HCT116 (cell line): Measurements from ENCODE around the gene NCR3LG1. TPM values are rescaled to one million over a fixed set of nuclear protein-coding genes. Genes with fewer than 3 reads are reported as not detected.

Source experiments
- ATAC-seq: fragments of 200-7000 bp; cut with Tn5 transposase; 2 replicates; pipeline ENCODE4 v1.9.1; 2020; ENCODE audit warnings: mild to moderate bottlenecking, moderate library complexity
- BruUV-seq: library from RNA; stranded (reverse); fragments of 400-500 nt; replicated peaks from 2 replicates; lab custom pipeline; 2021; lab: Mats Ljungman, UMichigan
- CTCF ChIA-PET: fragments of 300-600 bp; sonication (Branson Sonifier 250); formaldehyde crosslinking; loops from one replicate; lab custom pipeline; 2021; ENCODE audit warnings: antibody characterized with exemption; lab: Charles Lee
- POLR2A ChIA-PET: fragments of 300-600, 350-600 bp; sonication (Branson Sonifier 250); formaldehyde crosslinking; loops from one replicate; lab custom pipeline; 2021; ENCODE audit warnings: antibody characterized with exemption; lab: Charles Lee
- RAD21 ChIA-PET, 2 experiments: fragments of 300-600 bp; sonication (Branson Sonifier 250); formaldehyde crosslinking; loops; one replicate each; lab custom pipeline; 2023; ENCODE audit warnings: low total read pairs in 2 of 2; ENCODE audit not compliant: uncharacterized antibody in 2 of 2, unreplicated experiment in 2 of 2, low non-redundant PET in 1 of 2; lab: Charles Lee
- DNase-seq: peaks from one replicate; pipeline ENCODE4 v3.0.0-alpha.2; 2010; ENCODE audit warnings: low read depth, low spot score
- H2AFZ ChIP-seq: fragments of 200-600 bp; shearing (Covaris generic), sonication (generic); 2 replicates; pipeline ENCODE4 v1.6.1; 2017; ENCODE audit warnings: low read depth, mixed run types, mixed read lengths, antibody characterized with exemption, low read length; ENCODE audit not compliant: poor library complexity, severe bottlenecking
- H3K27ac ChIP-seq: 2 replicates; pipeline ENCODE4 v1.5.1; 2012; ENCODE audit warnings: low read depth, low read length
- H3K27me3 ChIP-seq: fragments of 200-600 bp; sonication (generic); 2 replicates; pipeline ENCODE4 v1.6.1; 2016; ENCODE audit warnings: mixed run types, low read length, mixed read lengths; ENCODE audit not compliant: insufficient read depth
- H3K36me3 ChIP-seq, 2 experiments: fragments of 200-500 bp in 1 of 2; fragments of 200-600 bp in 1 of 2; sonication (Bioruptor generic) in 1 of 2; sonication (generic) in 1 of 2; 2 replicates each; pipeline versions ENCODE4 v1.5.1 to v1.6.1; 2014 to 2016; ENCODE audit warnings: low read length in 2 of 2, inconsistent platforms in 1 of 2, mixed read lengths in 1 of 2, mixed run types in 1 of 2; ENCODE audit not compliant: insufficient read depth in 2 of 2, control insufficient read depth in 1 of 2
- H3K4me1 ChIP-seq, 2 experiments: fragments of 200-600 bp in 1 of 2; sonication (generic) in 1 of 2; 2 replicates each; pipeline versions ENCODE4 v1.5.1 to v1.6.1; 2012 to 2017; ENCODE audit warnings: low read length in 2 of 2, inconsistent platforms in 1 of 2, mild to moderate bottlenecking in 1 of 2, mixed read lengths in 1 of 2, mixed run types in 1 of 2, moderate library complexity in 1 of 2; ENCODE audit not compliant: insufficient read depth in 2 of 2, control insufficient read depth in 1 of 2
- H3K4me2 ChIP-seq: fragments of 200-600 bp; sonication (generic); 2 replicates; pipeline ENCODE4 v1.6.1; 2017; ENCODE audit warnings: mixed run types, low read length, mixed read lengths
- H3K4me3 ChIP-seq, 2 experiments: fragments of 200-600 bp in 1 of 2; sonication (generic) in 1 of 2; replicated peaks in 1 of 2; 2 replicates each; pipeline ENCODE4 v1.5.1; 2011 to 2016; ENCODE audit warnings: low read length in 2 of 2, control low read depth in 1 of 2, low read depth in 1 of 2, mild to moderate bottlenecking in 1 of 2, mixed read lengths in 1 of 2, mixed run types in 1 of 2
- H3K79me2 ChIP-seq: fragments of 200-600 bp; sonication (generic); 2 replicates; pipeline ENCODE4 v1.6.1; 2017; ENCODE audit warnings: mild to moderate bottlenecking, mixed run types, low read length, moderate library complexity, mixed read lengths; ENCODE audit not compliant: insufficient read depth
- H3K9ac ChIP-seq: fragments of 200-600 bp; sonication (generic); 2 replicates; pipeline ENCODE4 v1.6.1; 2016; ENCODE audit warnings: low read length, mixed read lengths
- H3K9me2 ChIP-seq: fragments of 200-600 bp; sonication (generic), shearing (Covaris generic); 2 replicates; pipeline ENCODE4 v1.6.1; 2017; ENCODE audit warnings: mixed run types, mild to moderate bottlenecking, moderate library complexity; ENCODE audit not compliant: insufficient read depth
- H3K9me3 ChIP-seq, 2 experiments: fragments of 200-500 bp in 1 of 2; fragments of 200-600 bp in 1 of 2; sonication (Bioruptor generic) in 1 of 2; sonication (generic) in 1 of 2; 2 replicates each; pipeline ENCODE4 v1.6.1; 2014 to 2017; ENCODE audit warnings: low read length in 2 of 2, mixed read lengths in 2 of 2, inconsistent platforms in 1 of 2, low read depth in 1 of 2, mild to moderate bottlenecking in 1 of 2, mixed run types in 1 of 2, moderate library complexity in 1 of 2; ENCODE audit not compliant: control insufficient read depth in 1 of 2, insufficient read depth in 1 of 2
- H4K20me1 ChIP-seq: fragments of 200-600 bp; sonication (generic), shearing (Covaris generic); 2 replicates; pipeline ENCODE4 v1.6.1; 2017; ENCODE audit warnings: mixed run types, mild to moderate bottlenecking, moderate library complexity; ENCODE audit not compliant: insufficient read depth
- CTCF ChIP-seq, 3 experiments: fragments of 200-600 bp in 1 of 3; sonication (generic) in 1 of 3; IDR thresholded peaks in 2 of 3; conservative IDR thresholded peaks in 1 of 3; 2 replicates each; pipeline ENCODE4 v1.5.1; 2012 to 2017; ENCODE audit warnings: low read depth in 2 of 3, low read length in 2 of 3, antibody characterized with exemption in 1 of 3, borderline replicate concordance in 1 of 3, control low read depth in 1 of 3, mild to moderate bottlenecking in 1 of 3, mixed read lengths in 1 of 3, mixed run types in 1 of 3, moderate library complexity in 1 of 3; ENCODE audit not compliant: insufficient read depth in 1 of 3
- EGR1 ChIP-seq: IDR thresholded peaks from 2 replicates; pipeline ENCODE4 v1.6.1; 2012; ENCODE audit warnings: low read depth
- POLR2A ChIP-seq: IDR thresholded peaks from 2 replicates; pipeline ENCODE4 v1.7.0; 2011; ENCODE audit warnings: borderline replicate concordance; ENCODE audit not compliant: insufficient read depth, insufficient read length; ENCODE audit errors: extremely low read depth
- POLR2AphosphoS5 ChIP-seq: IDR thresholded peaks from 2 replicates; pipeline ENCODE4 v1.6.1; 2011; ENCODE audit warnings: mild to moderate bottlenecking, low read depth, low read length, moderate library complexity
- SIN3A ChIP-seq: IDR thresholded peaks from 2 replicates; pipeline ENCODE4 v1.6.1; 2012; ENCODE audit warnings: low read depth
- SP1 ChIP-seq: IDR thresholded peaks from 2 replicates; pipeline ENCODE4 v1.6.1; 2012; ENCODE audit warnings: low read depth
- SRF ChIP-seq: IDR thresholded peaks from 2 replicates; pipeline ENCODE4 v1.6.1; 2012; ENCODE audit warnings: low read depth
- YY1 ChIP-seq: IDR thresholded peaks from 2 replicates; pipeline ENCODE4 v1.6.1; 2011; ENCODE audit warnings: low read length, low read depth, moderate library complexity, mild to moderate bottlenecking; ENCODE audit not compliant: insufficient replicate concordance; ENCODE audit errors: extremely low read depth
- intact Hi-C: fragments of 100-400 bp; cut with micrococcal nuclease; formaldehyde crosslinking; loops from 2 replicates; pipeline ENCODE4 v1.10.0; 2022
- total RNA-seq: library from RNA; stranded (reverse); gene quantifications from one replicate; pipeline ENCODE4 v1.2.1, GENCODE V29; 2021; ENCODE audit not compliant: unreplicated experiment
- TF ChIP-seq, protein P1 (sequence below): IDR thresholded peaks from 2 replicates; pipeline ENCODE4 v1.6.1; 2011; ENCODE audit warnings: mild to moderate bottlenecking, low read length, moderate library complexity; ENCODE audit not compliant: insufficient replicate concordance; ENCODE audit errors: extremely low read depth

Gene NCR3LG1
- total RNA-seq, 1 experiment from 2014 or later, result 1.5 TPM

DNA sequence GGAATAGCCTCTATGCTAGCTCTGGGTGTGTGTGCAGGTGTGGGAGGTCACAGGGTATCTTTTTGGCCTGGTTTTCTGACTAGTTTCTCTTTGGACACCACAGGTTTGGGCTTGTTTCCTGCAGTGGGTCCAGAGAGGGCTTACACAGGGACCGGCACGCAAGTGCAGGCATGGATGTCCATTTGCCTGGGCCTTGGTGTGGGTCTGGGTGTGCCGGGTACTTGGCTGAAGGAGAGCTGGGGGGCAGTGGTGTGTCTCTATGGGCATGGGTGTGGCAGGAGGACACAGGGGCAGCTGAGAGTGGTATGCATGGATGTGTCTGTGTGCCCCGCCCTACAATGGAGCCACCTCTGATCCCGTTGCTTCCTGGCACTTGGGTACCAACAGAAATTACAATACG lies 44.4 kb downstream of the NCR3LG1 start:
- DNase-seq (no peak), ATAC-seq (no peak)
- H3K27ac ChIP-seq, result no peak overlapping the region
- peaks cover 3 to 7% of the 10 kb centered on the region in 2 experiments; a peak in 2 of 4 replicates for H3K4me1 ChIP-seq
- no peak overlapping the region for H3K4me3 ChIP-seq
- no peaks in the 10 kb centered on the region for H3K79me2 ChIP-seq
- RAD21 ChIA-PET, result no interaction called here
- no peak overlapping the region for H3K4me2 ChIP-seq
- no peaks in the 10 kb centered on the region for H3K9me3 ChIP-seq
- TF ChIP-seq EGR1, result no peak
- CTCF ChIA-PET, result no interaction called here
- BruUV-seq, result no TSS peak
- no peak overlapping the region for H2AFZ ChIP-seq
- no peaks in the 10 kb centered on the region for H3K36me3 ChIP-seq
- no peaks in the 10 kb centered on the region for H3K9me2 ChIP-seq
- H4K20me1 ChIP-seq, result no peaks in the 10 kb centered on the region
- POLR2A ChIA-PET, result no interaction called here
- intact Hi-C loops, result no loop called here
- no peaks in the 10 kb centered on the region for H3K27me3 ChIP-seq
- H3K9ac ChIP-seq, result no peak overlapping the region

DNA sequence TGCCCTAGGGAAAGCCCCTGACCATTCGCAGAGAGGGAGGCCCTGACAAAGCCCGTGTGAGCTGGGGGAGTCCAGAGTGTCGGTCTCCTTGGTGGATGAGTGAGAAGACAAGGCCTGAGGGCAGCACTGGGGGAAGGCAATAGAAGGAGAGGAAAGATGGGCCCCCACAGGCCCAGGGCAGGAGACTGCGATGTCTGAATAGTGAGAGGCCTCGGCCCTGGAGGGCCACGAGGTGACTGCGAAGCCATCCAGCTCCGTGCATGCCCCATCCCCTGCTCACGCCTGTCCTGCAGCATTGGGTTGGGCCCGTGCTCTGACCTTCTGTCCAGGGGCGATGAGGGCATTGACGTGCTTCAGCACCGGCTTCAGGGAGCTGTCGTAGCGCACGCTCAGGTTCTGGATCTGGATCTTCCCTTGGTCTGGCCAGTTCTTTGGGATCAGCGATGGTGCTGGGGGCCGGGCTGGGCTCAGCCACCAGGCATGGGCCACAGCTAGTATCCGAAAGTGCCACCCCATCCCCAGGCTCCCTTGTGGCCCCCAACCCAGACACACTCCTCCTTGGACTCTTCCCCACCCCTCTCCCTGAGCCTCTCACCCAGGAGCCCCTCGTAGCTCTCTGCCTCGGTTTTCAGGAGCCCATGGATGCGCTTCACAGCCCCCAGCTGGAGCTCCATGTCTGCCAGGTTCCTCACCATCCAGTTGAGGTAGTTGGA lies 45.2 kb downstream of the NCR3LG1 start:
- Histone ChIP-seq H3K79me2 (no peaks in the 10 kb centered on the region), H3K27me3 (no peaks in the 10 kb centered on the region), H3K36me3 (no peaks in the 10 kb centered on the region), H4K20me1 (no peaks in the 10 kb centered on the region), H3K9ac (no peak overlapping the region), H3K9me2 (no peaks in the 10 kb centered on the region), H3K9me3 (no peaks in the 10 kb centered on the region), H3K4me2 (no peak overlapping the region), H3K4me1 (peaks cover 3 to 7% of the 10 kb centered on the region in 2 experiments; a peak in 2 of 4 replicates), H3K27ac (no peak overlapping the region), H3K4me3 (no peak overlapping the region), H2AFZ (no peak overlapping the region)
- BruUV-seq, result no TSS peak
- CTCF ChIA-PET, result interaction anchor here (1.4 kb wide), 1 partner anchor 76 kb away, joined by 3 read pairs; no protein-coding TSS in a partner anchor
- TF ChIP-seq POLR2AphosphoS5 (no peak), SRF (no peak), CTCF (IDR thresholded peaks at IDR 0.05 in 2 of 3, conservative IDR thresholded peaks at IDR 0.05 in 1 of 3; ENCODE audit: borderline replicate concordance in 1 of 3, insufficient read depth in 1 of 3, low read depth in 2 of 3, low read length in 2 of 3) (no peak), POLR2A (no peak), EGR1 (no peak), SP1 (no peak), YY1 (no peak), SIN3A (no peak)
- TF ChIP-seq, protein P1, sequence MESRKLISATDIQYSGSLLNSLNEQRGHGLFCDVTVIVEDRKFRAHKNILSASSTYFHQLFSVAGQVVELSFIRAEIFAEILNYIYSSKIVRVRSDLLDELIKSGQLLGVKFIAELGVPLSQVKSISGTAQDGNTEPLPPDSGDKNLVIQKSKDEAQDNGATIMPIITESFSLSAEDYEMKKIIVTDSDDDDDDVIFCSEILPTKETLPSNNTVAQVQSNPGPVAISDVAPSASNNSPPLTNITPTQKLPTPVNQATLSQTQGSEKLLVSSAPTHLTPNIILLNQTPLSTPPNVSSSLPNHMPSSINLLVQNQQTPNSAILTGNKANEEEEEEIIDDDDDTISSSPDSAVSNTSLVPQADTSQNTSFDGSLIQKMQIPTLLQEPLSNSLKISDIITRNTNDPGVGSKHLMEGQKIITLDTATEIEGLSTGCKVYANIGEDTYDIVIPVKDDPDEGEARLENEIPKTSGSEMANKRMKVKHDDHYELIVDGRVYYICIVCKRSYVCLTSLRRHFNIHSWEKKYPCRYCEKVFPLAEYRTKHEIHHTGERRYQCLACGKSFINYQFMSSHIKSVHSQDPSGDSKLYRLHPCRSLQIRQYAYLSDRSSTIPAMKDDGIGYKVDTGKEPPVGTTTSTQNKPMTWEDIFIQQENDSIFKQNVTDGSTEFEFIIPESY, result no peak
- no peak for ATAC-seq
- intact Hi-C loops, result no loop called here
- POLR2A ChIA-PET, result no interaction called here
- no peak for DNase-seq
- RAD21 ChIA-PET, result no interaction called here
